Measurements from ENCODE around the gene RNF144B.
"Not testable (repeated sequence)": the region's sequence is repeated elsewhere in the genome, so short reads cannot be mapped to it uniquely, and the experiment has no call there.

Gene RNF144B

GRCh38 chr6:18387061-18387721 is at the start of gene RNF144B:
Gene RNF144B (plus strand): TSS chr6:18387350. CDS start chr6:18399535, 12,185 bp downstream.
- no peak for DNase-seq (ENCODE audit: low read depth)

DNA sequence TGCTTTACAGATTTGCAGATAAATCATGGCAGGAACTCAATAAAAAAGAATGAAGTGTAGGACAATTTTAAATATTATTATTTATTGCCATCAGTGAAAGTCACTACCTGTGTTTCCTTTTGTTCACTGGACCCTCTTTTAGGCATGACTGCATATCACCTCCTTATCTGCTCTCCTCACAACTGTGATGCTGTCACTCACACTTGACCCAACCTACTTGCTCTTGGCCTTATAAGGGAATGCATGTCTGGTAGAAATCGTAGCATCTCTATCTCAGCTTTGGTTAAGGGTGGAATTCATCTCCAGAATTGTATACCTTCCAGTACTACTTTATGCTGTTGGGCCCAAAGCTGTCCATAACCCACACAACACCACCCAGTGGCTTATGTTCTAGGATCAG is 47.6 kb upstream of the RNF144B start:
- no peak for DNase-seq (ENCODE audit: low read depth)

- no peak for DNase-seq (ENCODE audit: low read depth)
These were observed 46.2 kb upstream of the RNF144B start for GRCh38 chr6:18340781-18341551.

- DNase-seq (ENCODE audit: low read depth): no peak
These were observed 44.9 kb upstream of the RNF144B start for GRCh38 chr6:18342223-18342622.

DNA sequence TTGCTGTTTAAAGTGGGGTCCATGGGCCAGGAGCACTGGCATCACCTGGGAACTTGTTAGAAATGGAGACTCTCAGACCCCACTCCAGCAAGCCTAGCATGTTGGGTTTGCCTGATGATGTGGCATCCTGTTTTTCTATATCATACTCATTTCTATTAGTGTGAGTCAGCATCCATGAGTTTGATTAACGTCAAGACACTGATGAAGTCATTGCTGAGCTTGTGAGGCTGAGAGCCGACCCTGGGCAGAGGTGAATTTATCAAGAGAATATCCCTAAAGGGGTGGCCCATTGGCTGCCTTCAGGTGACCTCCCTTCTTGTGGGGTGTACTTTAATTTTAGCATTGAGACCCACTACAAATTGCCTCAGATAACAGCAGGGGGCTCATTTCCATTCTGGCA is 43.4 kb upstream of the RNF144B start:
- peak; percentile 20 for DNase-seq (ENCODE audit: low read depth)

DNA sequence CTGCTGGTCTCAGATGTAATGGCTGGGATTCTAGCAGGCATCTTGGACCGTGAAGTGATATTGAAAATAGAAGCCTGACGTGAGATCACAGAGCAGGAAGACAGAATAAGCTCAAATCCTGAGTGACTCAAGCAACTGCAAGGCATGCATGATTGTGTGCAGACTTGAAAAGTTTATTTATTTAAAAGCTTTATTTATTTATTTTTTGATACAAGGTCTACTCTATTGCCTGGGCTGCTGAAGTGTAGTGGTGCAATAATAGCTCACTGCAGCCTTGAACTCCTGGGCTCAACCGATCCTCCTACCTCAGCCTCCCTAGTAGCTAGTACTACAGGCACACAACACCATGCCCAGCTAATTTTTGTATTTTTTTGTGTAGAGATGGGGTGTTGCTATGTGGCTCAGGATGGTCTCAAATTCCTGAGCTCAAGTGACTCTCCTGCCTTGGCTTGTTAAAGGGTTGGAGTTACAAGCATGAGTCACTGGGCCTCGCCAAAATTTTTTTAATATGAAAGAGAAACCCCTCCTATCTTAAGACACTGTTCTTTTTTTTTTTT is 40.1 kb upstream of the RNF144B start:
- no peak for DNase-seq (ENCODE audit: low read depth)

DNA sequence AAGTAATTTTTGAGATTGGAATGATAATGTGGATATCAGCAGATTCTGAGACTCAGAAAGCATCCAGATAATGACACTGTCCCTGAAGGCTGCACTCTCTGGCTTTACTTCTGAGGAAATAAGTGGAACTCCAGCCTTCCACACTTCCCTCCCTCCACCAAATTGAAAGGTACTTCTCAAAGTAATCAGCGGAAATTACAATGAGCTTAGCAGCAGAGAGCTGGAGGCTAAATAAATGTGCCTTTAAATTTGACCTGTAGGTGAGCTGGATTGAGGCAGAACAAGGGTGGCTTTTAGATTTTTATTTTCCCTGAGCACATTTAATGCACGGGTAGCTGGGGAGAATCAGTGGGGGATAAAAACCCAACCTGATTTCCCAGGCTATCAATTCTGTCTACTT is 39.3 kb upstream of the RNF144B start:
- DNase-seq (ENCODE audit: low read depth): no peak

DNA sequence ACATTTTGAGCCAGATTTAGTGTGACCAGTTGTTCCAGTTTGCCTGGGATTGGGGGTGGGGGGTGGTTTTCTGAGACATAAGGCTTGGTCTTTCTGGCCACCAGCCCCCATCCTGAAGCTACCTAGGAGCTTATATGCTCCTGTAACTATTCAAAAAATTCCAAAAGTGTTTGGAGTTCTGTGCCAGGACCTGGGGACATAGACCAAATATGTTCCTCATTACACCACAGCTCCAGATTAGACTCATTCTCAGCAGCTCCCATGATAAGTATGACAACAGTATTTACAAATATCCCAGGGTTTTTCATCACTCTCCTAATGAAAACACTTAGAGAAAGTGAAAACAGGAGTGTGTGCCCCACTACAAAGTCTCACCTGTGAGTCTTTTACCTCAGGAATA is 37.8 kb upstream of the RNF144B start:
- no peak for DNase-seq (ENCODE audit: low read depth)

DNA sequence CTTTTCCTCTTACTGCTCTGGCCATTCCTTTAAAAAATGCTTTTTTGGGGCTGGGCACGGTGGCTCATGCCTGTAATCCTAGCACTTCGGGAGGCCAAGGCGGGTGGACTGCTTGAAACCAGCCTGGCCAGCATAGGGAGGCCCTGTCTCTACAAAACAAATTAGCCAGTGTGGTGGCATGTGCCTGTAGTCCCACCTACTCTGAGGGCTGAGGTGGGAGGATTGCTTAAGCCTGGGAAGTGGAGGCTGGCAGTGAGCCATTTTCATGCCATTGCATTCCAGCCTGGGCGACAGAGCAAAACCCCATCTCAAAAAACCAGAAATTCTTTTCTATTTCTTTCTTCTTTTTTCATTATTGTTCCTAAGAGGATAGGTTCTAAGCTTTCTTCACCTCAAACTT is 36.9 kb upstream of the RNF144B start:
- DNase-seq (ENCODE audit: low read depth): no peak

- DNase-seq (ENCODE audit: low read depth): no peak
These were observed 36.4 kb upstream of the RNF144B start for GRCh38 chr6:18350712-18351111.

DNA sequence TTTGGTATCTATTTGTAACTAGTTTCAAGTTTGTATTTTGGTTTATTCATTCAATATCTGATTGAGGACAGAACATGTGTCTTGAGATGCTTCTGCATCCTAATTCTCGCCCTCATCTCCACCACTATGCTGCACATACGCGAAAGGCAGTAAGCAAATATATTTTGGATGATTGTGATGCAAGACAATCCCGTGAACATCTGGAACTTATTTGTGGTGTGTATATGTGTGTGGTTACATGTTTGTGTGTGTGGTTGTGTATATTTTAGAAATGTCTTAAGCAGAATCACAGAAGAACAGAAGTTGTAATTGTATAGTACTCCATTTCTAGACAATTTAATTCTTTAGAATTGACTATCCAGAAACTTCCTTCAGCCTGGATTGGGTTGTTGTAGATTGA is 35.1 kb upstream of the RNF144B start:
- no peak for DNase-seq (ENCODE audit: low read depth)

DNA sequence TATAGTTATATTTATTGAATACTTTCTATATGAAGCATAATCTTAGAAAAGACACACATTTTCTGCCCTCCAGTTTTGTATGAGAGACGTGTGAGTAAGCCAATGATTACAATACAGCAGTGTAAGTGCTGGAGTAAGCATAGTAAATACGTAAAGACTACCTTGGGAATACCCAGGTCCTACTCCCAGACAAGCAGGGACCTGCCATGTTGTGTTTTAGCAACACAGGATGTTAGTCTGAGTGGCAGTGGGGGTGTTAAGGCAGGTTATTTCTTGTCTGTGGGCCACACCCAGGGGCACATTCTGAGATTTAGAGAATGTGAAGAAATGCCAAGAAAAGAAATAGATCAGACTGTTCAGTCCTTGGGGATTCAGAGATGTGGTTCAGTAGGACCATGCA is 34.3 kb upstream of the RNF144B start:
- no peak for DNase-seq (ENCODE audit: low read depth)

- DNase-seq (ENCODE audit: low read depth): no peak
These were observed 33.9 kb upstream of the RNF144B start for GRCh38 chr6:18353251-18353650.

DNA sequence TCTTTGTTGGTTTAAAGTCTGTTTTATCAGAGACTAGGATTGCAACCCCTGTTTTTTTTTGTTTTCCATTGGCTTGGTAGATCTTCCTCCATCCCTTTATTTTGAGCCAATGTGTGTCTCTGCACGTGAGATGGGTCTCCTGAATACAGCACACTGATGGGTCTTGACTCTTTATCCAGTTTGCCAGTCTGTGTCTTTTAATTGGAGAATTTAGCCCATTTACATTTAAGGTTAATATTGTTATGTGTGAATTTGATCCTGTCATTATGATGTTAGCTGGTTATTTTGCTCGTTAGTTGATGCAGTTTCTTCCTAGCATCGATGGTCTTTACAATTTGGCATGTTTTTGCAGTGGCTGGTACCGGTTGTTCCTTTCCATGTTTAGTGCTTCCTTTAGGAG is 29.6 kb upstream of the RNF144B start:
- not testable (repeated sequence) for DNase-seq (ENCODE audit: low read depth)

GRCh38 chr6:18359237-18359885 is 27.8 kb upstream of the RNF144B start:
- no peak for DNase-seq (ENCODE audit: low read depth)

- DNase-seq (ENCODE audit: low read depth): no peak
These were observed 27.0 kb upstream of the RNF144B start for GRCh38 chr6:18360188-18360587.

DNA sequence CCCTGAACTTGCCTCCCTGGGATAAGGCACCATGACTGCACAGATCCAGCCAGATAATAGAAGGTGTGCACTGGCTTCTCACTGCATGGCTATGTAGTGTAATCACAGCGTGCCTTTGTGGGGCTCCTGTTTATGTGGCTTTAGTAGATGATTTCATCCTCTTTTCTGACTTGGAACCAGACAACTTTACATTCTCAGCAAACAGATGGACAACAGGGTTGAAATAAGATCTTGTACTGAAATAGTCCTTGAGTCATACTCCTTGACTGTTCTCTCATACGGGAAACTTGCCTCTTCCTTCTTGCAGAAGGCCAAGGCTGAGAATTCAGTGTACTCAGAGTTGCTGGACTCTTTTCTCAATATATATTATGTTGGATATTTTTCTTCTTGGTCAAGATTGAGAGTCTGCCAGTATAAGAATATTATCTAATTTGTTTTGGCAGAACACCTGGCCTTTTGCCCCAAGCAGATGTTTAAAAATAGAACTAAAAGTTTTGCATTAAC is 25.0 kb upstream of the RNF144B start:
- peak; percentile 87 for DNase-seq (ENCODE audit: low read depth)

DNA sequence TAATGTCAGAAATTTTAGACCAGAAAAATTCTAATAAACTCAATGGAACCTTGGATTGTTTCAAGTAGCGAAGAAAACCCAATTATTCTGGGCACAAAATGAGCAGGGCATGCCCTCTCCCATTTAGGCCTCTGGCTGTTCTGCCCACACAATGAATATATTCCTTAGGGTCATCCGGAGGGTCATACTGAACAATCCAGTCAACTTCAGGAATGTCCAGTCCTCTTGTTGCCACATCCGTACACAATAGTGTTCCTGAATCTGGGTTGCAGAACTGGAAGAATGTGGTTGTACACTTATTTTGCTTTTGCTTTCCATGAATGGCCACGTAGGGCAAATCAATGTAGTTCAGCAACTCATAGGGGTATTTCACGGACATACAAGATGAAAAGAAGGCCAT is 23.4 kb upstream of the RNF144B start:
- DNase-seq (ENCODE audit: low read depth): no peak

- DNase-seq (ENCODE audit: low read depth): not testable (repeated sequence)
These were observed 22.6 kb upstream of the RNF144B start for GRCh38 chr6:18364561-18364960.

DNA sequence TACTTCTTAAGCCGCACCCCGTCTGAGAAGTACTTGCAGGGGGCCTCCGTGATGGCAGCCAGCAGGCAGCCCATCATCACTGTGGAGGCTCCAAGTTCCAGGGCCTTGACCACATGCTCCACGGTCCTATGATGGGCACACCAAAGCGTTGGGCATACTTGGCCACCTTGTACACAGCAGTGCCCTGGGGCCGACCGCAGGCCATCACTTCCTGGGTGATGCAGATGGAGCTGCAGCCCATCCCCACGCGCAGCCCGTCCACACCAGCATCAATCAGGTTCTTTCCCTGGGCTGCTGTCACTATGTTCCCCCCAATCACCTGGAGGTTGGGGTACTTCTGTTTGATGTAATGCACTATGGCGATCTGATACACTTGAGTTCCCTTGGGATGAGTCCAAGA is 19.8 kb upstream of the RNF144B start:
- no peak for DNase-seq (ENCODE audit: low read depth)

- DNase-seq (ENCODE audit: low read depth): no peak
These were observed 18.7 kb upstream of the RNF144B start for GRCh38 chr6:18368277-18369105.

- DNase-seq (ENCODE audit: low read depth): no peak
These were observed 16.1 kb upstream of the RNF144B start for GRCh38 chr6:18371010-18371409.
